Midbrain (tissue), 1 donor: Measurements from ENCODE around the gene KIT.
A peak's percentile ranks its signal among the peaks of the same experiment; 100 is the strongest.

Source experiments
- DNase-seq: peaks from one replicate; lab custom pipeline; 2025; lab: John Stamatoyannopoulos, UW

KIT gene

GRCh38 chr4:54660591-54660990 is 2.8 kb downstream of the KIT start:
- DNase-seq: no peak

DNA sequence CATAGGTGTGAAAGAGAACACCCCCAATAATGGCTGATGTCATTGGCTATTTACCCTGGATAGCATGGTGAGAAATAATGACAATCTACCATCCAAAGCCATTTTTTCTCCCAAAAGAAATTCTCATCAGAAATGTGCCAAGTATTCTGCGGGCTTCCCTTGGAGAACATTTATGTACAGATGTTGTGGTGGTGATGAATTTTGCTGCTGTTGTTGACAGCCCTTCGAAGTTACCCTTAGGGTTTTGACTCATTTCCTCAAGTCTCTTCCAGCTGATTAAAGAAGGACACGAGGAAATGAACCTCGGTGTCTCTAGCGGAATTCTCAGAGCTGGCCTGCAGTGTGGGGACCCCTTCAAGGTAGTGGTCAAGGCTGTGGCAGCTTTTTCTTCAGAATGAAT is 3.4 kb downstream of the KIT start:
- DNase-seq: no peak

DNA sequence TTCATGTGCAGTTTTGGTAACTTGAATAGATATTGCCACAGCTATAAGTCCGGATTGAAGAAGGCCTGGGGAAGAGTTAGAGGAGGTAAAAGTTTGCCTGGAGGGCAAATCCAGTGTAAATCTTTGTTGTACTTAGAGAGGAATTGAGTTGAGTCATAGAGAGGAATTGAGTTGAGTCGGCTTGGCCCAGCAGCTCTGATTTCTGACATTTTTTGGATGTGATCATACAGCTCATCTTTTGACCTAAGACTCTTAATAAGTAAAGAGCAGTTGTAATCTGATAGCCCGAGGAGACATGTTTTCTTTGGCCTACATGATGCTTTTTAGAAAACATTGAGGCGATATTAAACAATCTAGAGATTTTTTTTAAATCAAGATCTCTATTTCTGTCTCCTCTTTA is 3.9 kb downstream of the KIT start:
- no peak for DNase-seq

GRCh38 chr4:54662123-54662522 is 4.4 kb downstream of the KIT start:
- no peak for DNase-seq

DNA sequence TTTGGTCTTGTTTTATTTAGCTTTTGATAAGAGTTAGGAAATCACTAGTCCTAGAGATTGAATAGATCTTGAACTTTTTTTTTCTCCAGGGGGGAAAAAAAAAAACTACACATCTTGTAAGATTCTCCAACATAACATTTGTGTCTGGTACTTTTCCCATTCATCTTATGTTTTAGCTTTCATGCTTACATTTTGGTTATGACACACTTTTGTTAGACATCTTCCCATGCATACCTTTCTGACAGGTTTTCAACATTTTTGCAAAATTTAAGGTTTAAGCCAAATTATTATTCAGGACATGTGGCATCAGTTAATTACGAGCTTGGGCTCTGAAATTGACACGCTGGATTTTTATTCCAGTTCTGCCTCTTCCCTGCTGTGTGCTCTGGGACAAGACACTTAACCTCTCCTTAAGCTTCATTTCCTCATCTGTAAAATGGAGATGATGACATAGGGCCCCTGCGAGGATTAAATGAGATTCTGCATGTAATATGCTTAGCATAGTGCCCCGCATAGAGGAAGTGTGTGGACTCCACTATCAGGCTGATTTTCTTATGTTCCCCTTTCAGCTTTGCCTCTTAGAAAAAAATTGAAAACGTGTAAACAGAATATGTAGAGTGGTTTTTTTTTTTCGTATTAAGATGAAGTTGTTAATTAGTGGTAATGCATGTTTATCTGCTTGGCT is 5.3 kb downstream of the KIT start:
- no peak for DNase-seq

DNA sequence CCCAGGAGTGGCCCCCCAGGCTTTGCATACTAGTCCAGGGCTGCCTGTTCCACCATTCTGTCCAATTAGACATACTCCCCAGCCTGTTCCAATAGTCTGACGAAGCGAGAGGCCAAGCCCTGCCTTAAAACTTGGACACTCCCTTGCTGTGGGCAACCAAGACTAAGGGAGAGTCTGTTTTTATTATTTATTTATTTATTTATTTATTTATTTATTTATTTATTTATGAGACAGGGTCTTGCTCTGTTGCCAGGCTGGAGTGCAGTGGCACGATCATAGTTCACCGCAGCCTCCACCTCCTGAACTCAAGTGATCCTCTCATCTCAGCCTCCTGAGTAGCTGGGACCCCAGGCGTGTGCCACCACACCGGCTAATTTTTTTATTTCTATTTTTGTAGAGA is 6.6 kb downstream of the KIT start:
- no peak for DNase-seq

GRCh38 chr4:54668014-54668611 is 10.4 kb downstream of the KIT start:
- DNase-seq: no peak

- DNase-seq: no peak
Observed at GRCh38 chr4:54669831-54670230, 12.1 kb downstream of the KIT start.

- no peak for DNase-seq
Observed at GRCh38 chr4:54675721-54676461, 18.1 kb downstream of the KIT start.

DNA sequence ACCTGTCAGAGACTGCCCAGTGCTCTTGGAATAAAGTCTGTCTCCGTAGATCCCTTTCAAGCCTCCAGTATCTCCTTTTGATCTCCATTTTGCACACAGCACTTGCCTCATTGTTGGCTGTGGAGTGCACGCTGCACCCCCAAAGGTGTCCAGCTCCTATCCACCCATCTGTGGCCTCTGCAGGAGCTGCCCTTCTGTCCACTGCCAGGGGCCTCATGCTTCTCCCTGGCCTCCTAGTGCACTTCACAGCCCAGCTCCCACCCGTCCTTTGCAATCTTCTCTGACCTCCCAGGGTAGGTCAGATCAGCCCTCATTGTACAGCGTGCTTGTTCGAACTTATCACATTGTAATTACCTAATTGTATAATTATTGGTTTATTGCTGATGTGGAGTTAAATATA is 18.9 kb downstream of the KIT start:
- DNase-seq: no peak

GRCh38 chr4:54677416-54677815 is 19.7 kb downstream of the KIT start:
- DNase-seq: no peak

- DNase-seq: no peak
Observed at GRCh38 chr4:54677853-54678650, 20.3 kb downstream of the KIT start.

- no peak for DNase-seq
Observed at GRCh38 chr4:54678826-54679225, 21.1 kb downstream of the KIT start.

GRCh38 chr4:54679813-54680212 is 22.1 kb downstream of the KIT start:
- no peak for DNase-seq

- DNase-seq: no peak
Observed at GRCh38 chr4:54683616-54684346, 26.0 kb downstream of the KIT start.

DNA sequence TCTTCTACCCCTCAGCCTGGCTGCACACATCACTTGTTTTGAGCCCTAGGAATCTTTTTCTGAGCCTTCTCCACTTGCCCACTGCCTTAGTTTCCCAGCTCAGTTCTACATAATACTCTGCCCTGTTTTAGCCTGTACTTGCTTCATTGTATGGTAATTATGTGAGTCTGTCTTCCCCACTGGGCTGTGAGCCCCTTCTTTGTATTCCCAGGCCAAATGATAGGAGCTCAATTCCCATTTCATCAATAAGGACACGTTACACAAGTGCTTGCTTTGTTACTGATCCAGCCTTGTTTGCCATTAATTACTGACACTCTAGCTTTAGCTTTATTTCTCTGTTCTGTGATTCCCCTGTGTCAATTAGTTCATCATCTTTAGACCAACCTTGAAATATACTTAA is 28.1 kb downstream of the KIT start:
- no peak for DNase-seq

DNA sequence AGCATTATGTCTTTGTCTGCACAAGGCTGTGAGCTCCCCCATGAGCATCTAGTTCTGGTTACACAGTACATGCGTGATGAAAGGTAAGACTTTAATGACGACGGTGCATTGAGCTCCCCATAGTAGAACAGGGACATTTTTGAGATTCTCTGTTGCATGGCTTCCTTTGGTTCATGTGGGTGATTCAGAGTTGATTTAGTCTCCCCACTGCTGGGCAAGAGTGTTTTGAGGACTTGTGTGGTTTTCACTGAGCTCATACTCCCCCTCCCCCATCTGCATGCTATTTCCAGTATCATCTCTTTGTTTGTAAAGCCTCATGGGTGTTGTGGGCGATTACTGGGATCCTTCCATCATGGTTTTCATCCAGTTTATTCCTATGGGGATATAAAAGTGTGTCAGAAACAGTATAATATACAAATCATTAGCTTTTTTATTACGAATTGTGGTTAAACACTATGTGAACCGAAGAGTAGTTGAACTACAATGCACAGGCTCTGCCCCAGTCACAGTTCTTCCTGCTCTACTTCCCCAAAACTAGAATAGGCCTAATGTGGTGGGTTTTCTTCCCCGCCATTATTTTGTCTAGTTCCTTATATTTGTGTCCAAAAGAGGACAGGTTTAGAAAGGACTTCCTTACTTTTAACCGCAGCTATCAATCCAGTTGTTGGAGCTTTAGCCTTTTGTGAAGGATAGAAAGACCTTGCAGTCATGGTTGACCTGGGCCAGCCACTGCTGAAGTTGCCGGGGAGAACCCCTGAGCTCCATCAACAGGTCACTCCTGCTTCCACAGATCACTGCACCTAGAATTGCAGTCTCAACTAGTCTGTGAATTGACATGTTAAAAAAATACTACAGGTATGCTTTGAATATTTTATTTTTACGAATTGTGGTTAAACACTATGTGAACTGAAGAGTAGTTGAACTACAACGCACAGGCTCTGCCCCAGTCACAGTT is 30.4 kb downstream of the KIT start:
- peak; percentile 17 for DNase-seq

- no peak for DNase-seq
Observed at GRCh38 chr4:54695337-54695736, 37.6 kb downstream of the KIT start.

DNA sequence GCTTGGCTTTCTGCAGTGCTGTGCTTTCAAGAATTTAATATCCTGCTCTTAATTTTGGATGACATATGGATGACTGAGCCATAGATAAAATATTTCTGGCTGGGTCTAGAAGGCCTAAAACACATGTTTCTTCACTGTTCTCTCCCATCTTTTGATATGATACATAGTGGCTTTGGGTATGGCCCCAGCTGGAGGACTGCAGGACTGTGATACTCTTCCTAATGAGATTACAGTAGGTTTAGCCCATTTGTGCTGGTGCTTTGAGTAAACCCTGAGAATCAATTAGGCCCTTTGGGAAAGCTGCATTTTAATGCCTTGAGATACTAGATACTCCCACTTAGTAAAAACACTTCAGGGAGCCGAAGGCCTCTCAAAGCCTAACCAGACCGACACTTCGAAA is 38.0 kb downstream of the KIT start:
- no peak for DNase-seq

DNA sequence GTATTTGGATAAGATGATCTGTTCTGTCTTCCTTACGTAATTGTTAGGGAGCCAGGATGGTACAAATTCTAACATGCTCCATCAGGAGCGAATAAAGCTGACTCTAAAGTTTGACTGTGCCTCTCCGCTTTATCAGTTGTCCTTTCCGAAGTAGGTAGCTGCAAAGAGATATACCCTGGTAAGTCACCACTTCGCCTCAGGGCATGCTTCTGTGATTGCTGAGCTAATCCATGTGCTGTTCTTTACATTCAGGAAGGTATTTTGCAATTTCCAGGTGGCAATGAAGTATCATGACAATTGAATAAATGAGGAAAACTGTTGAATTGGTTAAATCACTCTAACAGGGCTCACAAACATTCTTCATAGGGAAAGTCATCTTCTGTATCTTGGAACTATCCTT is 38.9 kb downstream of the KIT start:
- no peak for DNase-seq

- no peak for DNase-seq
Observed at GRCh38 chr4:54700986-54701385, 43.2 kb downstream of the KIT start.
